Uterus (tissue), 4 donors: ENCODE results near the gene STX16. TPM values are rescaled to one million over a fixed set of nuclear protein-coding genes. Genes with fewer than 3 reads are reported as not detected.

Experiments
- DNase-seq, 2 donors: peaks; one replicate each; pipeline ENCODE4 v3.0.0-alpha.2; 2019 to 2020
- H3K27ac ChIP-seq, 2 donors: fragments of 200-600 bp; sonication (generic); 1 replicate in 1 of 2; 2 replicates in 1 of 2; pipeline ENCODE4 v1.5.1; 2016 to 2018
- H3K27me3 ChIP-seq, 2 donors: fragments of 200-600 bp; sonication (generic); one replicate each; pipeline ENCODE4 v1.5.1; 2018 to 2019; ENCODE audit warnings: control low read depth in 1 of 2
- H3K36me3 ChIP-seq, 2 donors: fragments of 200-600 bp; sonication (generic); one replicate each; pipeline ENCODE4 v1.5.1; 2019; ENCODE audit warnings: control low read depth in 1 of 2
- H3K4me1 ChIP-seq, 2 donors: fragments of 200-600 bp; sonication (generic); one replicate each; pipeline ENCODE4 v1.5.1; 2018 to 2019; ENCODE audit warnings: control low read depth in 1 of 2
- H3K4me3 ChIP-seq, 2 donors: fragments of 200-600 bp; sonication (generic); 1 replicate in 1 of 2; 2 replicates in 1 of 2; pipeline ENCODE4 v1.5.1; 2018 to 2019; ENCODE audit warnings: mild to moderate bottlenecking in 1 of 2
- H3K9me3 ChIP-seq, 2 donors: fragments of 200-600 bp; sonication (generic); one replicate each; pipeline ENCODE4 v1.5.1; 2019; ENCODE audit warnings: control low read depth in 1 of 2
- CTCF ChIP-seq, 4 experiments: fragments of 200-600 bp in 2 of 4; fragments of 450-650 bp in 2 of 4; sonication (generic) in 2 of 4; IDR thresholded peaks; one replicate each; pipeline ENCODE4 v1.5.1; 2016 to 2019; ENCODE audit warnings: antibody characterized with exemption in 4 of 4, mild to moderate bottlenecking in 2 of 4, moderate library complexity in 1 of 4
- POLR2A ChIP-seq, 2 donors: fragments of 450-650 bp; IDR thresholded peaks; one replicate each; pipeline ENCODE4 v1.6.1; 2016; ENCODE audit warnings: antibody characterized with exemption in 2 of 2, mild to moderate bottlenecking in 1 of 2, moderate library complexity in 1 of 2
- intact Hi-C: fragments of 100-400 bp; cut with DNase I; formaldehyde crosslinking; loops from one replicate; pipeline ENCODE4 v1.15.1; 2023; ENCODE audit warnings: low total_unique reads
- total RNA-seq, 4 donors: library from RNA; depleted of rRNA in 3 of 4; stranded (reverse); fragments of >200 nt in 3 of 4; gene quantifications; one replicate each; pipeline versions ENCODE4 v1.1.0 to v1.2.4, GENCODE V29; 2014 to 2023
- donor health status: DM: yes; HTN: yes; CAD: no.

The STX16 gene
- total RNA-seq, 4 donors from 2014 or later: 32.6 to 82.7 (median 60.8) TPM

GRCh38 chr20:58628491-58629214 lies 22.4 kb upstream of the STX16 start:
- no peak for TF ChIP-seq CTCF (IDR thresholded peaks at IDR 0.05)
- no peak for TF ChIP-seq POLR2A (IDR thresholded peaks at IDR 0.05)
- no peaks in the 10 kb centered on the region for H3K36me3 ChIP-seq
- H3K4me1 ChIP-seq: no peaks in the 10 kb centered on the region
- H3K4me3 ChIP-seq: no peak overlapping the region
- intact Hi-C loops: no loop called here
- no peaks in the 10 kb centered on the region for H3K27me3 ChIP-seq
- H3K27ac ChIP-seq: no peak overlapping the region
- no peak for DNase-seq
- no peaks in the 10 kb centered on the region for H3K9me3 ChIP-seq

GRCh38 chr20:58629215-58629580 lies 21.9 kb upstream of the STX16 start:
- TF ChIP-seq POLR2A (IDR thresholded peaks at IDR 0.05): no peak
- no peak for TF ChIP-seq CTCF (IDR thresholded peaks at IDR 0.05)
- H3K4me3 ChIP-seq: no peak overlapping the region
- H3K27ac ChIP-seq: no peak overlapping the region
- no peak for DNase-seq
- H3K36me3 ChIP-seq: no peaks in the 10 kb centered on the region
- intact Hi-C loops: no loop called here
- no peaks in the 10 kb centered on the region for H3K27me3 ChIP-seq
- H3K9me3 ChIP-seq: no peaks in the 10 kb centered on the region
- no peaks in the 10 kb centered on the region for H3K4me1 ChIP-seq

- no peaks in the 10 kb centered on the region for H3K27me3 ChIP-seq
- TF ChIP-seq CTCF (IDR thresholded peaks at IDR 0.05): no peak
- TF ChIP-seq POLR2A (IDR thresholded peaks at IDR 0.05): no peak
- H3K36me3 ChIP-seq: no peaks in the 10 kb centered on the region
- H3K4me1 ChIP-seq: no peaks in the 10 kb centered on the region
- intact Hi-C loops: no loop called here
- DNase-seq: no peak
- H3K4me3 ChIP-seq: no peak overlapping the region
- no peaks in the 10 kb centered on the region for H3K9me3 ChIP-seq
- H3K27ac ChIP-seq: no peak overlapping the region
Measured at GRCh38 chr20:58630063-58630462, 21.0 kb upstream of the STX16 start.

GRCh38 chr20:58633161-58634053 lies 17.7 kb upstream of the STX16 start:
- TF ChIP-seq POLR2A (IDR thresholded peaks at IDR 0.05): no peak
- TF ChIP-seq CTCF (IDR thresholded peaks at IDR 0.05): no peak
- H3K27me3 ChIP-seq: no peaks in the 10 kb centered on the region
- H3K4me3 ChIP-seq: no peak overlapping the region
- no peak overlapping the region for H3K27ac ChIP-seq
- H3K36me3 ChIP-seq: no peaks in the 10 kb centered on the region
- no peak for DNase-seq
- H3K9me3 ChIP-seq: no peaks in the 10 kb centered on the region
- intact Hi-C loops: no loop called here
- H3K4me1 ChIP-seq: no peaks in the 10 kb centered on the region

GRCh38 chr20:58634059-58634458 lies 17.0 kb upstream of the STX16 start:
- Histone ChIP-seq H3K4me1 (no peaks in the 10 kb centered on the region), H3K27me3 (no peaks in the 10 kb centered on the region), H3K27ac (peak overlapping the region in 1 of 2 donors; percentile 28), H3K4me3 (no peak overlapping the region), H3K9me3 (no peaks in the 10 kb centered on the region), H3K36me3 (no peaks in the 10 kb centered on the region)
- DNase-seq: no peak
- intact Hi-C loops: no loop called here
- no peak for TF ChIP-seq POLR2A (IDR thresholded peaks at IDR 0.05)
- TF ChIP-seq CTCF (IDR thresholded peaks at IDR 0.05): no peak
